Upper lobe of left lung (tissue), 6 donors: Measurements from ENCODE around the gene FADS2. TPM values are rescaled to one million over a fixed set of nuclear protein-coding genes. Genes with fewer than 3 reads are reported as not detected.
A peak's percentile ranks its signal among the peaks of the same experiment; 100 is the strongest.

Experiments used
- ATAC-seq, 2 donors: fragments of 200-7000 bp; cut with Tn5 transposase; one replicate each; pipeline ENCODE4 v1.9.1; 2022; ENCODE audit warnings: mild to moderate bottlenecking in 2 of 2, moderate library complexity in 2 of 2; ENCODE audit not compliant: low FRiP score in 2 of 2
- DNase-seq, 2 donors: peaks; one replicate each; pipeline ENCODE4 v3.0.0-alpha.2; 2019 to 2020
- H3K27ac ChIP-seq, 4 donors: fragments of 200-600 bp; sonication (generic); one replicate each; pipeline ENCODE4 v1.5.1; 2016 to 2019
- H3K27me3 ChIP-seq, 4 donors: fragments of 200-600 bp; sonication (generic); one replicate each; pipeline ENCODE4 v1.5.1; 2017 to 2019
- H3K36me3 ChIP-seq, 4 donors: fragments of 200-600 bp; sonication (generic); one replicate each; pipeline ENCODE4 v1.5.1; 2016 to 2019
- H3K4me1 ChIP-seq, 4 donors: fragments of 200-600 bp; sonication (generic); one replicate each; pipeline ENCODE4 v1.5.1; 2018 to 2019
- H3K4me3 ChIP-seq, 4 donors: fragments of 200-600 bp; sonication (generic); one replicate each; pipeline ENCODE4 v1.5.1; 2017 to 2019; ENCODE audit warnings: mild to moderate bottlenecking in 2 of 4, moderate library complexity in 1 of 4
- H3K9me3 ChIP-seq, 4 donors: fragments of 200-600 bp; sonication (generic); one replicate each; pipeline ENCODE4 v1.5.1; 2018 to 2019
- CTCF ChIP-seq, 6 experiments: fragments of 450-650 bp in 4 of 6; fragments of 200-600 bp in 2 of 6; sonication (generic) in 2 of 6; IDR thresholded peaks; one replicate each; pipeline ENCODE4 v1.5.1; 2016 to 2019; ENCODE audit warnings: antibody characterized with exemption in 6 of 6
- EP300 ChIP-seq, 4 donors: sonication (generic); formaldehyde crosslinking; IDR thresholded peaks; one replicate each; pipeline ENCODE4 v1.5.1; 2017; ENCODE audit warnings: antibody characterized with exemption in 4 of 4, control low read depth in 2 of 4
- POLR2A ChIP-seq, 4 donors: fragments of 450-650 bp; IDR thresholded peaks; one replicate each; pipeline ENCODE4 v1.5.1; 2016 to 2017; ENCODE audit warnings: antibody characterized with exemption in 4 of 4, mild to moderate bottlenecking in 2 of 4
- POLR2AphosphoS5 ChIP-seq, 2 donors: sonication (generic); formaldehyde crosslinking; IDR thresholded peaks; one replicate each; pipeline ENCODE4 v1.5.1; 2017; ENCODE audit warnings: antibody characterized with exemption in 2 of 2
- WGBS, 2 donors: methylation state at CpG; one replicate each; pipeline ENCODE4 v1.1.5; 2017 to 2018; 5-methylcytosine and 5-hydroxymethylcytosine counted together
- total RNA-seq, 6 donors: library from RNA; depleted of rRNA in 4 of 6; stranded (reverse); fragments of >200 nt in 4 of 6; gene quantifications; one replicate each; pipeline versions ENCODE4 v1.1.0 to v1.2.1, GENCODE V29; 2016 to 2021
- donor health status: DM: no; HTN: no; CAD: no; lungs with moderate emphysema.
- donor health status: DM: no; HTN: yes; CAD: no; lungs with severe emphysema.

The FADS2 gene
- total RNA-seq, 6 donors from 2014 or later = 13.5 to 92.5 (median 50.7) TPM

- Histone ChIP-seq H3K4me3 (peak overlapping the region in 3 of 4 donors; percentile 60 to 66 (median 64)), H3K4me1 (peaks cover 29 to 59% (median 52%) of the 10 kb centered on the region in 4 donors), H3K36me3 (no peaks in the 10 kb centered on the region), H3K27ac (peak overlapping the region in 2 of 4 donors; percentile 86 to 92), H3K9me3 (no peaks in the 10 kb centered on the region), H3K27me3 (peaks cover 0 to 2% (median 0%) of the 10 kb centered on the region in 4 donors)
- ATAC-seq = no peak
- TF ChIP-seq EP300 (IDR thresholded peaks at IDR 0.05) = no peak
- TF ChIP-seq CTCF (IDR thresholded peaks at IDR 0.05) = no peak
- TF ChIP-seq POLR2A (IDR thresholded peaks at IDR 0.05) = no peak
- TF ChIP-seq POLR2AphosphoS5 (IDR thresholded peaks at IDR 0.05) = no peak
- WGBS, 2 donors = 79 to 86% methylated on average over 4 of the region's 4 CpGs
- DNase-seq = no peak
Observed at GRCh38 chr11:61829806-61830205, 1.7 kb downstream of the FADS2 start.

GRCh38 chr11:61830237-61831105 lies 2.4 kb downstream of the FADS2 start:
- Histone ChIP-seq H3K36me3 (no peaks in the 10 kb centered on the region), H3K4me1 (peaks cover 35 to 65% (median 58%) of the 10 kb centered on the region in 4 donors), H3K27me3 (peaks cover 0 to 2% (median 0%) of the 10 kb centered on the region in 4 donors), H3K27ac (peak overlapping the region; percentile 35 to 86 (median 38)), H3K9me3 (no peaks in the 10 kb centered on the region), H3K4me3 (peak overlapping the region in 2 of 4 donors; percentile 60 to 64)
- ATAC-seq (no peak), DNase-seq (no peak)
- TF ChIP-seq CTCF (IDR thresholded peaks at IDR 0.05) = no peak
- TF ChIP-seq POLR2AphosphoS5 (IDR thresholded peaks at IDR 0.05) = no peak
- 49 to 54% methylated on average over 8 of the region's 8 CpGs for WGBS, 2 donors

GRCh38 chr11:61832207-61832606 lies 4.1 kb downstream of the FADS2 start:
- no peak for TF ChIP-seq EP300 (IDR thresholded peaks at IDR 0.05)
- TF ChIP-seq POLR2A (IDR thresholded peaks at IDR 0.05) = no peak
- TF ChIP-seq POLR2AphosphoS5 (IDR thresholded peaks at IDR 0.05) = no peak
- no peak for TF ChIP-seq CTCF (IDR thresholded peaks at IDR 0.05)
- WGBS, 2 donors = 90 to 94% methylated on average over 3 to 4 of the region's 4 CpGs
- DNase-seq (no peak), ATAC-seq (no peak)
- Histone ChIP-seq H3K9me3 (no peaks in the 10 kb centered on the region), H3K36me3 (no peaks in the 10 kb centered on the region), H3K27ac (peak overlapping the region in 1 of 4 donors; percentile 71), H3K4me1 (peaks cover 35 to 60% (median 54%) of the 10 kb centered on the region in 4 donors), H3K4me3 (no peak overlapping the region), H3K27me3 (peaks cover 0 to 2% (median 0%) of the 10 kb centered on the region in 4 donors)

GRCh38 chr11:61832754-61833153 lies 4.7 kb downstream of the FADS2 start:
- Histone ChIP-seq H3K27ac (no peak overlapping the region), H3K9me3 (no peaks in the 10 kb centered on the region), H3K27me3 (peaks cover 0 to 2% (median 0%) of the 10 kb centered on the region in 4 donors), H3K4me3 (no peak overlapping the region), H3K4me1 (peaks cover 35 to 55% (median 49%) of the 10 kb centered on the region in 4 donors), H3K36me3 (no peaks in the 10 kb centered on the region)
- 67 to 82% methylated on average over 7 of the region's 7 CpGs for WGBS, 2 donors
- ATAC-seq (no peak), DNase-seq (no peak)
- TF ChIP-seq EP300 (IDR thresholded peaks at IDR 0.05) (no peak), POLR2AphosphoS5 (IDR thresholded peaks at IDR 0.05) (no peak), CTCF (IDR thresholded peaks at IDR 0.05) (no peak)
